ENCODE results near the gene MRPS6.

The MRPS6 gene

DNA sequence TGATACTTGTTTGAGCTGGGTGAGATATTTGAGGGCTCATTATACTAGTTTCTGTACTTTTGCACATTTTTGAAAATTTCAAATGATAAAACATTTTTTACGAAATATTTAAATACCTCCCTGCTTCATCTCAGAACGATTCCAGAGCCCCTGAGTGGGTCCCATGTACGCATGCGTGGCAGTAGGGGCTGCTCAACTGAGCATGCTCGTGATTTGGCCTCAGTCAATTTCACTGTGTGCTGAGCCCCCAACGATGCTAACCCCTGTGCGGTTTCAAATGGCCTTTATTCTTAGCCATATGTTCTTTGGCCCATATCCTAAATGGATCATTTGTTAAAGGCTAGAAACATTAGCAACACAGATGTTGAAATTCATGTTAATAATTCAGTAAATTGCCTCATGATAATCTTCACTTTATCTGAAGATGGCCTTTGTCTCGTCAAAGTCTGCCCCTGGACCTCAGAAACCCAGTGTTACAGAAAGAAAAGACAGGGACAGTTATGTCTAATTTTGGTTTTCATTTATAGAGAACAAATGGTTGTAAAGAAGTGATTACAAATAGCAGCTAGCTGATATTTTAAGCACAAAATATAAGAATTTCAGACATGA lies 108.2 kb downstream of the MRPS6 start:
- no peak for TF ChIP-seq CTCF (IDR thresholded peaks at IDR 0.05)

- TF ChIP-seq CTCF (IDR thresholded peaks at IDR 0.05), result no peak
Observed at GRCh38 chr21:34182436-34182835, 109.1 kb downstream of the MRPS6 start.

- no peak for TF ChIP-seq CTCF (IDR thresholded peaks at IDR 0.05)
Observed at GRCh38 chr21:34183331-34183928, 110.1 kb downstream of the MRPS6 start.

GRCh38 chr21:34184232-34184631 lies 110.9 kb downstream of the MRPS6 start:
- no peak for TF ChIP-seq CTCF (IDR thresholded peaks at IDR 0.05)

DNA sequence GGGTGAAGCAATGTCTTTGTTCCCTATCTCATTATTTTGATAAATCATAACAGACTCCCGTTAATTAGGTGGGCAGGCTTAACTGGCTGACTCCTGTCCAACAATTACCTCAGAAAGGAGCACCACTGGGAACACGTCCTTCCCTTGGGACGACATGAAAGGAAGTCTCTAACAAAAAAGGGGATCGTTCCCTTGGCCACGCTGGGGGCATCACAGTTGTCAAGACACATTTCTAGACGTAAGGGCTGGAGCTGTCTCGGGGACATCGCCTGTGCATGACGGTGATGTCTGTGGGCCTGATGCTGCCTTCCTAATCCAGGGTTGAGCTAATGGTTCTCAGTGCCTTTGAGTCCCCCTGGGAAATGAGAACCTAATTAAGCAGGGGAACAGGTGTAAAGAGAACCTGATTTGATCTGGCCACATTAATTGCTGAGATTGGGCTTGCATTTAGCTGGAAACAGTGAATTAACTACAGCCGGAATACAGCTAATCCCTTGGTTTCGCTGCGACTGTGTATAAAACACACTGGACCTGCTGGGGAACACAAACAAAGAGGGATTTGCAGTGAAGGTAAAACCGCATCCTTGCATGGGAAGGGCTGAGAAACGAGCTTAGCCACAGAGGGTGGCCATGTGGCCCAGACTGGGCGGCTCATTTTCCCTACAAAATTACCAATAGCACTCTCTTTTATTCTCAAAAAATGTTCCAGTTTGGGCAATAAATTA lies 111.8 kb downstream of the MRPS6 start:
- TF ChIP-seq CTCF (IDR thresholded peaks at IDR 0.05), result no peak

GRCh38 chr21:34186109-34186719 lies 112.8 kb downstream of the MRPS6 start:
- TF ChIP-seq CTCF (IDR thresholded peaks at IDR 0.05), result no peak

GRCh38 chr21:34187935-34188334 lies 114.6 kb downstream of the MRPS6 start:
- TF ChIP-seq CTCF (IDR thresholded peaks at IDR 0.05), result no peak
